K562 (cell line): ENCODE data around the gene CSRNP2. TPM values are rescaled to one million over a fixed set of nuclear protein-coding genes. Genes with fewer than 3 reads are reported as not detected.

Experiments used
- DPF2 ChIP-seq: fragments of 450-650 bp; IDR thresholded peaks from 2 replicates; pipeline ENCODE4 v1.6.1; 2016
- ETV1 ChIP-seq: fragments of 450-650 bp; conservative IDR thresholded peaks from 2 replicates; pipeline ENCODE4 v1.6.1; 2016; ENCODE audit warnings: missing genetic modification characterization, control low read depth, low read depth, missing compliant biosample characterization
- FOXK2 ChIP-seq, 2 experiments: fragments of 450-650 bp; IDR thresholded peaks in 1 of 2; conservative IDR thresholded peaks in 1 of 2; 2 replicates each; pipeline ENCODE4 v1.6.1; 2016; ENCODE audit warnings: low read depth in 2 of 2, mild to moderate bottlenecking in 1 of 2
- HDAC1 ChIP-seq, 2 experiments: fragments of 450-650 bp; IDR thresholded peaks; 2 replicates each; pipeline ENCODE4 v1.6.1; 2016 to 2017; ENCODE audit warnings: inconsistent platforms in 1 of 2, mild to moderate bottlenecking in 1 of 2, moderate library complexity in 1 of 2
- KAT8 ChIP-seq: fragments of 450-650 bp; IDR thresholded peaks from 2 replicates; pipeline ENCODE4 v1.6.1; 2016; ENCODE audit warnings: low read depth, mild to moderate bottlenecking
- LARP7 ChIP-seq: fragments of 450-650 bp; IDR thresholded peaks from 2 replicates; pipeline ENCODE4 v1.6.1; 2016
- MBD2 ChIP-seq: sonication (generic); IDR thresholded peaks from 2 replicates; pipeline ENCODE4 v1.6.1; 2016; ENCODE audit warnings: low read depth, borderline replicate concordance
- NFIC ChIP-seq: fragments of 450-650 bp; IDR thresholded peaks from 2 replicates; pipeline ENCODE4 v1.6.1; 2017; ENCODE audit warnings: mild to moderate bottlenecking, inconsistent platforms
- SAP30 ChIP-seq: fragments of 200-600 bp; sonication (generic); IDR thresholded peaks from 2 replicates; pipeline ENCODE4 v1.6.1; 2012; ENCODE audit warnings: borderline replicate concordance, low read depth, mild to moderate bottlenecking, moderate library complexity, low read length, control low read depth, inconsistent platforms; ENCODE audit not compliant: insufficient read depth, poor library complexity, severe bottlenecking
- SMARCB1 ChIP-seq: IDR thresholded peaks from 2 replicates; pipeline ENCODE4 v1.6.1; 2011; ENCODE audit warnings: improper control_type of control experiment, low read depth; ENCODE audit not compliant: insufficient read length
- SP2 ChIP-seq: IDR thresholded peaks from 2 replicates; pipeline ENCODE4 v1.6.1; 2011; ENCODE audit warnings: mild to moderate bottlenecking, low read depth, low read length, moderate library complexity; ENCODE audit not compliant: poor library complexity, severe bottlenecking; ENCODE audit errors: extremely low read depth
- TAF1 ChIP-seq: IDR thresholded peaks from 2 replicates; pipeline ENCODE4 v1.6.1; 2011; ENCODE audit warnings: mild to moderate bottlenecking, low read length, moderate library complexity; ENCODE audit not compliant: insufficient read depth, control insufficient read depth, severe bottlenecking; ENCODE audit errors: extremely low read depth
- TBL1XR1 ChIP-seq, 2 experiments: IDR thresholded peaks; 2 replicates each; pipeline ENCODE4 v1.6.1; 2012; ENCODE audit warnings: improper control_type of control experiment in 2 of 2, low read length in 2 of 2, mild to moderate bottlenecking in 1 of 2
- ZNF696 ChIP-seq: fragments of 250-450 bp; sonication (Bioruptor Pico); conservative IDR thresholded peaks from 2 replicates; pipeline ENCODE4 v1.4.0; 2020; ENCODE audit warnings: mild to moderate bottlenecking, moderate library complexity
- polyA plus RNA-seq, 8 experiments: library from polyadenylated mRNA; depleted of rRNA in 4 of 8; stranded (reverse) in 5 of 8; unstranded in 3 of 8; fragments of >200 nt; fragmentation: Nextera tagmentation in 2 of 8; fragmentation: Illumina TruSeq in 1 of 8; extraction: Ambion mirVana in 2 of 8; extraction: Trizol in 1 of 8; gene quantifications; 2 replicates each; pipeline versions ENCODE4 v1.2.1 to v1.2.3, GENCODE V29; 2011 to 2014; ENCODE audit warnings: inconsistent platforms in 1 of 8, missing spikeins in 1 of 8
- total RNA-seq, 7 experiments: library from RNA; depleted of rRNA in 6 of 7; stranded (reverse); fragments of >200 nt in 6 of 7; fragmentation: Illumina TruSeq in 2 of 7; extraction: Trizol in 2 of 7; gene quantifications; 2 replicates each; pipeline versions ENCODE4 v1.2.1 to v1.2.3, GENCODE V29; 2011 to 2021; ENCODE audit warnings: low replicate concordance in 1 of 7
- TF ChIP-seq, protein P1 (sequence below), 2 experiments: fragments of 450-650 bp in 1 of 2; sonication (generic) in 1 of 2; formaldehyde crosslinking in 1 of 2; IDR thresholded peaks; 2 replicates each; pipeline versions ENCODE4 v1.7.1 to v1.9.0; 2016 to 2022; ENCODE audit warnings: inconsistent platforms in 1 of 2, mild to moderate bottlenecking in 1 of 2, missing genetic modification reagents in 1 of 2
- TF ChIP-seq, protein P2 (sequence below), 2 experiments: fragments of 200-800 bp in 1 of 2; sonication (Bioruptor generic) in 1 of 2; sonication (generic) in 1 of 2; formaldehyde crosslinking in 1 of 2; IDR thresholded peaks in 1 of 2; conservative IDR thresholded peaks in 1 of 2; 2 replicates each; pipeline versions ENCODE4 v1.5.0 to v1.6.1; 2016 to 2020; ENCODE audit warnings: missing compliant biosample characterization in 1 of 2, missing genetic modification characterization in 1 of 2, missing genetic modification reagents in 1 of 2

CSRNP2 gene
- total and polyA plus RNA-seq, 9 of the 15 experiments (the other 6 are each of a cell fraction or from before 2014, with no cell fraction given), result 1.6 to 13.9 (median 5.9) TPM

DNA sequence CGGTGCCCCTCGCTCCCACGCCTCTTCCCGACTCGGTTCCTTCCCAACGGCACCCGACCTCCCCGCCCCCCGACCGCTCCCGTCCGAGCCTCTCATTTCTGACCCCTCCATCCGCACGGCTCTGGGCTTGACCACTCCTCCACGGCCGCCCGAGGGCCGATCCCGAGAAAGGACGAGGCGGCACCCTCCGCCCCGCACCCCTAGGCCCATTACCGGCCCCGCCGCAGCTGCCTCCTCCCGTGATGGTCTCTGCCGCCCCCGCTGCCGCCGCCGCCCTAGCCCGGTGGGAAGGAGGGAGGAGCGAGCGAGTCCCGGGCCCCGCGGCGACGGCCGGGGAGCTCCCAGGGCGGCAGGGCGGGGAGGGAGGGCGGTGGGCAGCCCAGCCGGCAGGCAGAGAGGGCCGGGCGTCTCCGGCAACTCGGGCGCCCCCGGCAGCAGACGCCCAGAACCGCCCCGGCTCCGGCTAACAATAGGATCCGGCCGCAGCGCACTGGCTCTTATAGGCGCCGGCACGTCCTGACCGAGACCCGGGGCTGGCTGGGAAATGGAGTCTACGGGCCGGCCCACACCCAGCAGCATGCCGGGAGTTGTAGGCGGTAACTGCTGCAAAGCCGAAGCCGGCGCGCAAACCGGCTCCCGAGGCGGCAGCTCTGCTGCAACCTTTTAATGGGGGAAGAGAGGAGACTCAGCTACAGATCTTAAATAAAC, at the start of gene CSRNP2 (continued):
- TF ChIP-seq, protein P1, sequence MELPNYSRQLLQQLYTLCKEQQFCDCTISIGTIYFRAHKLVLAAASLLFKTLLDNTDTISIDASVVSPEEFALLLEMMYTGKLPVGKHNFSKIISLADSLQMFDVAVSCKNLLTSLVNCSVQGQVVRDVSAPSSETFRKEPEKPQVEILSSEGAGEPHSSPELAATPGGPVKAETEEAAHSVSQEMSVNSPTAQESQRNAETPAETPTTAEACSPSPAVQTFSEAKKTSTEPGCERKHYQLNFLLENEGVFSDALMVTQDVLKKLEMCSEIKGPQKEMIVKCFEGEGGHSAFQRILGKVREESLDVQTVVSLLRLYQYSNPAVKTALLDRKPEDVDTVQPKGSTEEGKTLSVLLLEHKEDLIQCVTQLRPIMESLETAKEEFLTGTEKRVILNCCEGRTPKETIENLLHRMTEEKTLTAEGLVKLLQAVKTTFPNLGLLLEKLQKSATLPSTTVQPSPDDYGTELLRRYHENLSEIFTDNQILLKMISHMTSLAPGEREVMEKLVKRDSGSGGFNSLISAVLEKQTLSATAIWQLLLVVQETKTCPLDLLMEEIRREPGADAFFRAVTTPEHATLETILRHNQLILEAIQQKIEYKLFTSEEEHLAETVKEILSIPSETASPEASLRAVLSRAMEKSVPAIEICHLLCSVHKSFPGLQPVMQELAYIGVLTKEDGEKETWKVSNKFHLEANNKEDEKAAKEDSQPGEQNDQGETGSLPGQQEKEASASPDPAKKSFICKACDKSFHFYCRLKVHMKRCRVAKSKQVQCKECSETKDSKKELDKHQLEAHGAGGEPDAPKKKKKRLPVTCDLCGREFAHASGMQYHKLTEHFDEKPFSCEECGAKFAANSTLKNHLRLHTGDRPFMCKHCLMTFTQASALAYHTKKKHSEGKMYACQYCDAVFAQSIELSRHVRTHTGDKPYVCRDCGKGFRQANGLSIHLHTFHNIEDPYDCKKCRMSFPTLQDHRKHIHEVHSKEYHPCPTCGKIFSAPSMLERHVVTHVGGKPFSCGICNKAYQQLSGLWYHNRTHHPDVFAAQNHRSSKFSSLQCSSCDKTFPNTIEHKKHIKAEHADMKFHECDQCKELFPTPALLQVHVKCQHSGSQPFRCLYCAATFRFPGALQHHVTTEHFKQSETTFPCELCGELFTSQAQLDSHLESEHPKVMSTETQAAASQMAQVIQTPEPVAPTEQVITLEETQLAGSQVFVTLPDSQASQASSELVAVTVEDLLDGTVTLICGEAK (IDR thresholded peaks at IDR 0.05), result peak; percentile 62
- TF ChIP-seq, protein P1 (CRISPR knock-in tag; IDR thresholded peaks at IDR 0.05), result no peak
- 0 out of 2 replicates have a peak, but pooled peaks have one; percentile 0 for TF ChIP-seq LARP7
- TF ChIP-seq ZNF696 (CRISPR knock-in tag), result no peak
- 0 out of 2 replicates have a peak, but pooled peaks have one; percentile 13 for TF ChIP-seq ETV1 (tag)
- no peak for TF ChIP-seq KAT8
- TF ChIP-seq TBL1XR1 (IDR thresholded peaks at IDR 0.05; ENCODE audit: low read length in 2 of 2), result peak in 1 of 2 experiments; percentile 50; a peak in 1 of 4 replicates
- peak in 1 of 2 experiments; percentile 55; a peak in 1 of 4 replicates for TF ChIP-seq HDAC1 (IDR thresholded peaks at IDR 0.05)
- TF ChIP-seq SP2, result peak; percentile 16
- TF ChIP-seq MBD2, result peak; percentile 78; the same call in 1 of the 2 replicates
- peak; percentile 22; the same call in 1 of the 2 replicates for TF ChIP-seq NFIC
- peak; percentile 89 for TF ChIP-seq TAF1
- no peak for TF ChIP-seq FOXK2 (conservative IDR thresholded peaks at IDR 0.05 in 1 of 2, IDR thresholded peaks at IDR 0.05 in 1 of 2; ENCODE audit: low read depth in 2 of 2)
- TF ChIP-seq DPF2, result 0 out of 2 replicates have a peak, but pooled peaks have one; percentile 2
- TF ChIP-seq, protein P2, sequence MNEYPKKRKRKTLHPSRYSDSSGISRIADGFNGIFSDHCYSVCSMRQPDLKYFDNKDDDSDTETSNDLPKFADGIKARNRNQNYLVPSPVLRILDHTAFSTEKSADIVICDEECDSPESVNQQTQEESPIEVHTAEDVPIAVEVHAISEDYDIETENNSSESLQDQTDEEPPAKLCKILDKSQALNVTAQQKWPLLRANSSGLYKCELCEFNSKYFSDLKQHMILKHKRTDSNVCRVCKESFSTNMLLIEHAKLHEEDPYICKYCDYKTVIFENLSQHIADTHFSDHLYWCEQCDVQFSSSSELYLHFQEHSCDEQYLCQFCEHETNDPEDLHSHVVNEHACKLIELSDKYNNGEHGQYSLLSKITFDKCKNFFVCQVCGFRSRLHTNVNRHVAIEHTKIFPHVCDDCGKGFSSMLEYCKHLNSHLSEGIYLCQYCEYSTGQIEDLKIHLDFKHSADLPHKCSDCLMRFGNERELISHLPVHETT (CRISPR knock-in tag; conservative IDR thresholded peaks at IDR 0.05 in 1 of 2, IDR thresholded peaks at IDR 0.05 in 1 of 2), result peak in 1 of 2 experiments; percentile 97; a peak in 2 of 4 replicates
- TF ChIP-seq SMARCB1, result no peak
- no peak for TF ChIP-seq SAP30
